SU-DHL-6 (cell line): Measurements from ENCODE around the gene ZNF155.

Experiments used
- EZH2phosphoT487 ChIP-seq: fragments of 200-600 bp; sonication (generic), shearing (Covaris generic); conservative IDR thresholded peaks from 2 replicates; pipeline ENCODE4 v1.6.1; 2018; ENCODE audit warnings: mild to moderate bottlenecking, antibody characterized with exemption, low read length, moderate library complexity, mixed read lengths
- TF ChIP-seq, protein P1 (sequence below): fragments of 200-600 bp; sonication (generic); IDR thresholded peaks from one replicate; pipeline ENCODE4 v1.5.1; 2017; ENCODE audit warnings: antibody characterized with exemption, mild to moderate bottlenecking, low read length, moderate library complexity; ENCODE audit not compliant: insufficient read depth, poor library complexity, severe bottlenecking

DNA sequence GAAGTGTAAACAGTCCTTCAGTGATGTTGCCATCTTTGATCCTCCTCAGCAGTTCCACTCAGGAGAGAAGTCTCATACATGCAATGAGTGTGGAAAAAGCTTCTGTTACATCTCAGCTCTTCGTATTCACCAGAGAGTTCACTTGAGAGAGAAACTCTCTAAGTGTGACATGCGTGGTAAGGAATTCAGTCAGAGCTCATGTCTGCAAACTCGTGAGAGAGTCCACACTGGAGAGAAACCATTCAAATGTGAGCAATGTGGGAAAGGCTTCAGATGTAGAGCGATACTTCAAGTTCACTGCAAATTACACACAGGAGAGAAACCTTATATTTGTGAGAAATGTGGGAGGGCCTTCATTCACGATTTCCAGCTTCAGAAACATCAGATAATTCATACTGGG, 26.5 kb downstream of the ZNF155 start:
- TF ChIP-seq, protein P1, sequence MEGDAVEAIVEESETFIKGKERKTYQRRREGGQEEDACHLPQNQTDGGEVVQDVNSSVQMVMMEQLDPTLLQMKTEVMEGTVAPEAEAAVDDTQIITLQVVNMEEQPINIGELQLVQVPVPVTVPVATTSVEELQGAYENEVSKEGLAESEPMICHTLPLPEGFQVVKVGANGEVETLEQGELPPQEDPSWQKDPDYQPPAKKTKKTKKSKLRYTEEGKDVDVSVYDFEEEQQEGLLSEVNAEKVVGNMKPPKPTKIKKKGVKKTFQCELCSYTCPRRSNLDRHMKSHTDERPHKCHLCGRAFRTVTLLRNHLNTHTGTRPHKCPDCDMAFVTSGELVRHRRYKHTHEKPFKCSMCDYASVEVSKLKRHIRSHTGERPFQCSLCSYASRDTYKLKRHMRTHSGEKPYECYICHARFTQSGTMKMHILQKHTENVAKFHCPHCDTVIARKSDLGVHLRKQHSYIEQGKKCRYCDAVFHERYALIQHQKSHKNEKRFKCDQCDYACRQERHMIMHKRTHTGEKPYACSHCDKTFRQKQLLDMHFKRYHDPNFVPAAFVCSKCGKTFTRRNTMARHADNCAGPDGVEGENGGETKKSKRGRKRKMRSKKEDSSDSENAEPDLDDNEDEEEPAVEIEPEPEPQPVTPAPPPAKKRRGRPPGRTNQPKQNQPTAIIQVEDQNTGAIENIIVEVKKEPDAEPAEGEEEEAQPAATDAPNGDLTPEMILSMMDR = no peak
- TF ChIP-seq EZH2phosphoT487 = no peak
